ENCODE results near the gene KPNA2.
"Not testable (repeated sequence)": the region's sequence is repeated elsewhere in the genome, so short reads cannot be mapped to it uniquely, and the experiment has no call there.

Gene KPNA2

DNA sequence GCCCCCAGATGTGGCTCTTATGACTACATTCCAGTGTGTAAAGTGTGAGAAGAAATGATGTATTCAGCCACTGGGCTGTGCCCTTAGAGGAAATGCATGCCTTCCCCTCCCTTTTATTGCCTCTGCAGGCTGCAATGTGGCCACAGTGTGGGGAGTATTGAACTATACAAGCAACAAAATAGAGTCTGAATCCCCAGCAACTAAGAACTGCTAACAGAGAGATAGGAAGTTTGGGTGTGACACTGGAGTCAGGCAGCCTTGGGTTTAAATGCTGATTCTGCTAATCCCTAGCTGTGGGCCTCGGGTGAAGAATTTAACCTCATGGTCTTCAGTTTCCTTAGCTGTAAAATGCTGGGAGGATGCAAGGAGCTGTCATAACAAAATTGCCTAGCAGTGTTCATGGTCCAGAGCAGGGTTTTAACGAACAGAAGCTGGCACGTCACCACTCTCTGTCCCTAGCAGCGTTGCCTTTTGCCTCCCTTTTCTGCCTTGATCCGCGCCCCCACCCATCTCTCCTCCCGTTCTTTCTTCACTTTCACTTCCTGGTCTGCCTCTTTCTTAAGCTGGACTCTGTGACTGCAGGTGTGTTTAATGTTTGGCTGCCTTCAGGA is 50.3 kb downstream of the KPNA2 start:
- Histone ChIP-seq H4K20me1 (ENCODE audit: insufficient read depth, low read length, poor library complexity, severe bottlenecking) (no peaks in the 10 kb centered on the region), H2AFZ (ENCODE audit: low read length) (no peak overlapping the region), H3K27me3 (ENCODE audit: insufficient read depth, low read length, poor library complexity, severe bottlenecking) (no peaks in the 10 kb centered on the region), H3K4me3 (ENCODE audit: low read length, poor library complexity, severe bottlenecking) (peak overlapping the region; percentile 74), H3K9me3 (ENCODE audit: insufficient read depth, low read depth, low read length) (no peaks in the 10 kb centered on the region), H3K79me2 (ENCODE audit: insufficient read depth, low read length) (no peaks in the 10 kb centered on the region; the same call in 1 of the 2 replicates), H3K36me3 (ENCODE audit: insufficient read depth, low read length) (no peaks in the 10 kb centered on the region), H3F3A (ENCODE audit: low read depth) (peaks cover 31% of the 10 kb centered on the region), H3K4me2 (ENCODE audit: low read depth, low read length, poor library complexity, severe bottlenecking) (peak overlapping the region; percentile 99), H3K4me1 (ENCODE audit: insufficient read depth, low read length, poor library complexity, severe bottlenecking) (peaks cover 75% of the 10 kb centered on the region), H3K9me2 (replicated peaks; ENCODE audit: low read depth, low read length) (no peaks in the 10 kb centered on the region), H3K9ac (ENCODE audit: low read depth, low read length, poor library complexity, severe bottlenecking) (peak overlapping the region; percentile 98)
- TF ChIP-seq, protein P1, sequence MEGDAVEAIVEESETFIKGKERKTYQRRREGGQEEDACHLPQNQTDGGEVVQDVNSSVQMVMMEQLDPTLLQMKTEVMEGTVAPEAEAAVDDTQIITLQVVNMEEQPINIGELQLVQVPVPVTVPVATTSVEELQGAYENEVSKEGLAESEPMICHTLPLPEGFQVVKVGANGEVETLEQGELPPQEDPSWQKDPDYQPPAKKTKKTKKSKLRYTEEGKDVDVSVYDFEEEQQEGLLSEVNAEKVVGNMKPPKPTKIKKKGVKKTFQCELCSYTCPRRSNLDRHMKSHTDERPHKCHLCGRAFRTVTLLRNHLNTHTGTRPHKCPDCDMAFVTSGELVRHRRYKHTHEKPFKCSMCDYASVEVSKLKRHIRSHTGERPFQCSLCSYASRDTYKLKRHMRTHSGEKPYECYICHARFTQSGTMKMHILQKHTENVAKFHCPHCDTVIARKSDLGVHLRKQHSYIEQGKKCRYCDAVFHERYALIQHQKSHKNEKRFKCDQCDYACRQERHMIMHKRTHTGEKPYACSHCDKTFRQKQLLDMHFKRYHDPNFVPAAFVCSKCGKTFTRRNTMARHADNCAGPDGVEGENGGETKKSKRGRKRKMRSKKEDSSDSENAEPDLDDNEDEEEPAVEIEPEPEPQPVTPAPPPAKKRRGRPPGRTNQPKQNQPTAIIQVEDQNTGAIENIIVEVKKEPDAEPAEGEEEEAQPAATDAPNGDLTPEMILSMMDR (conservative IDR thresholded peaks at IDR 0.05; ENCODE audit: low read length): peak; percentile 40
- TF ChIP-seq EZH2phosphoT487 (IDR thresholded peaks at IDR 0.05; ENCODE audit: borderline replicate concordance): no peak

DNA sequence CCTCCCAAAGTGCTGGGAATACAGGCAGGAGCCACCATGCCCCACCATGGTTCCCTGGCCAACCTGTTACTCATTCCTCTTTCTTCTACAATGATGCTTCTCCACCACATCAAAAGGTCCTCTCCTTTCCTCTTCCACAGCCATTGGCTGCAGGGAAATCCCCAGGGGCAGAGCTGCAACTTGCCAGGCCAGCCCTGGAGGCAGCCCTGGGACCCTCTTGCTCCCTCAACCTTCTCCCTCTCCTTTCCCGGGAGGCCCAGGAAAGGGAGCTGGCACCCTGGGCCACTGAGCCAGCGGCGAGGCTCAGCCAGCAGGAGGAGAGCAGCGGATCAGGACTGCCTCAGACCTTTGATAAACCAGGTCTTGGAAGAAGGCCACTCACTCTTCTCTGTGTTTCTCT is 51.1 kb downstream of the KPNA2 start:
- H3F3A ChIP-seq (ENCODE audit: low read depth): peaks cover 31% of the 10 kb centered on the region
- not testable (repeated sequence) for H3K9me2 ChIP-seq (replicated peaks; ENCODE audit: low read depth, low read length); H3K27me3 ChIP-seq (ENCODE audit: insufficient read depth, low read length, poor library complexity, severe bottlenecking); H3K79me2 ChIP-seq (ENCODE audit: insufficient read depth, low read length); H3K9me3 ChIP-seq (ENCODE audit: insufficient read depth, low read depth, low read length); H4K20me1 ChIP-seq (ENCODE audit: insufficient read depth, low read length, poor library complexity, severe bottlenecking); H3K36me3 ChIP-seq (ENCODE audit: insufficient read depth, low read length); H2AFZ ChIP-seq (ENCODE audit: low read length)
- peak overlapping the region; percentile 74 for H3K4me3 ChIP-seq (ENCODE audit: low read length, poor library complexity, severe bottlenecking)
- H3K9ac ChIP-seq (ENCODE audit: low read depth, low read length, poor library complexity, severe bottlenecking): peak overlapping the region; percentile 98
- H3K4me2 ChIP-seq (ENCODE audit: low read depth, low read length, poor library complexity, severe bottlenecking): peak overlapping the region; percentile 99
- H3K4me1 ChIP-seq (ENCODE audit: insufficient read depth, low read length, poor library complexity, severe bottlenecking): peaks cover 83% of the 10 kb centered on the region

DNA sequence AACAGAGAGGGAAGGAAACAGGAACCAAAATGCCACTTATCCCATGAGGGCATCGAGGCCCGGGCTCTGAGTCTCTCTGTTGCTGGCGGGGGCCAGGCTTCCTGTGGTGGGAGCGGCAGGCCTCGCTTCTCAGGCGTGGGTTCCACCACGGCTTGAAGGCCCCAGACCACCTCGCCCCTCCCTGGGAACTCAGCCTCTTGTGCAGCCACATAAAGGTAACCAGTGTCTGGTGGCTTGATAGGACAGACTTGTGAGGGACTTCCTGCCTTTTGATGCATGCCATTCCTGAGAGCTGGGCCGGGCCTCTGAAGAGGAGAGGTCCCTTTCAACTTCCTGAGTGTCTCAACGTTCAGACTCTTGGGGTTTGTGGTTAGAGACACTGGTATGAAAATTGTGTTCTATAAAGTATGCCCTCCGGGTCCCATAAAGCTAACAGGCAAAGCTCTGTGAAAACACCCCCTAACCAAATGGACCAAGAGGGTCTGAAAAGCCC is 51.6 kb downstream of the KPNA2 start:
- H3K9ac ChIP-seq (ENCODE audit: low read depth, low read length, poor library complexity, severe bottlenecking): peak overlapping the region; percentile 98
- H3F3A ChIP-seq (ENCODE audit: low read depth): peaks cover 31% of the 10 kb centered on the region

DNA sequence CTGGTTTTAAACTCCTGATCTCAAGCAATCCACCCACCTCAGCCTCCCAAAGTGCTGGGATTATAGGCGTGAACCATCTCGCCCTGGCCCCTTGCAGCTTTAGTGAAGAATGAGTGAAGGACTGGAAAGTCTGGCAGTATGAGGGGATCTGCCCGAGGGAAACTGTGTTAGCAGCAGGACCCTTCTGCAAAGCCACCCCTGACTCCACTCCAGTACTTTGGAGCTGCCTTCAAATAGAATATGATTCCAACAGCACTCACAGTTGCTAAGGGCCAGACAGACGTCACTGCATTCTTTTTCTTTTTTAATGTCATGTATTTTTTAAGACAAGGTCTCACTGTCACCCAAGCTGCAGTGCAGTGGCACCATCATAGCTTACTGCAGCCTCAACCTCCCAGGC is 52.3 kb downstream of the KPNA2 start:
- H3F3A ChIP-seq (ENCODE audit: low read depth): peaks cover 31% of the 10 kb centered on the region
- H3K9me3 ChIP-seq (ENCODE audit: insufficient read depth, low read depth, low read length): no peaks in the 10 kb centered on the region
- H3K4me1 ChIP-seq (ENCODE audit: insufficient read depth, low read length, poor library complexity, severe bottlenecking): peaks cover 74% of the 10 kb centered on the region
- peak overlapping the region; percentile 87 for H3K4me2 ChIP-seq (ENCODE audit: low read depth, low read length, poor library complexity, severe bottlenecking)
- H2AFZ ChIP-seq (ENCODE audit: low read length): no peak overlapping the region
- H3K9ac ChIP-seq (ENCODE audit: low read depth, low read length, poor library complexity, severe bottlenecking): peak overlapping the region; percentile 81
- H3K36me3 ChIP-seq (ENCODE audit: insufficient read depth, low read length): no peaks in the 10 kb centered on the region
- no peaks in the 10 kb centered on the region for H3K27me3 ChIP-seq (ENCODE audit: insufficient read depth, low read length, poor library complexity, severe bottlenecking)
- no peaks in the 10 kb centered on the region for H3K9me2 ChIP-seq (replicated peaks; ENCODE audit: low read depth, low read length)
- TF ChIP-seq EZH2phosphoT487 (IDR thresholded peaks at IDR 0.05; ENCODE audit: borderline replicate concordance): no peak
- TF ChIP-seq, protein P1 (conservative IDR thresholded peaks at IDR 0.05; ENCODE audit: low read length): no peak
- H3K79me2 ChIP-seq (ENCODE audit: insufficient read depth, low read length): no peaks in the 10 kb centered on the region; the same call in 1 of the 2 replicates
- H3K4me3 ChIP-seq (ENCODE audit: low read length, poor library complexity, severe bottlenecking): peak overlapping the region; percentile 57
- no peaks in the 10 kb centered on the region for H4K20me1 ChIP-seq (ENCODE audit: insufficient read depth, low read length, poor library complexity, severe bottlenecking)

More for the DNA sequence above, 51.6 kb downstream of the KPNA2 start:
- not testable (repeated sequence) for H2AFZ ChIP-seq (ENCODE audit: low read length); H4K20me1 ChIP-seq (ENCODE audit: insufficient read depth, low read length, poor library complexity, severe bottlenecking); H3K27me3 ChIP-seq (ENCODE audit: insufficient read depth, low read length, poor library complexity, severe bottlenecking); H3K36me3 ChIP-seq (ENCODE audit: insufficient read depth, low read length); H3K9me3 ChIP-seq (ENCODE audit: insufficient read depth, low read depth, low read length); H3K79me2 ChIP-seq (ENCODE audit: insufficient read depth, low read length); H3K9me2 ChIP-seq (replicated peaks; ENCODE audit: low read depth, low read length)
- Histone ChIP-seq H3K4me3 (ENCODE audit: low read length, poor library complexity, severe bottlenecking) (peak overlapping the region; percentile 74), H3K4me2 (ENCODE audit: low read depth, low read length, poor library complexity, severe bottlenecking) (peak overlapping the region; percentile 99), H3K4me1 (ENCODE audit: insufficient read depth, low read length, poor library complexity, severe bottlenecking) (peaks cover 81% of the 10 kb centered on the region)

Measured in Loucy (cell line).